IPS-NIHi7 (cell line): ENCODE results near the gene SART1.
"Not testable (repeated sequence)": the region's sequence is repeated elsewhere in the genome, so short reads cannot be mapped to it uniquely, and the experiment has no call there.

Experiments
- DNase-seq: peaks from one replicate; pipeline ENCODE4 v3.0.0; 2012; ENCODE audit warnings: mixed read lengths; ENCODE audit errors: extremely low spot score

The SART1 gene

DNA sequence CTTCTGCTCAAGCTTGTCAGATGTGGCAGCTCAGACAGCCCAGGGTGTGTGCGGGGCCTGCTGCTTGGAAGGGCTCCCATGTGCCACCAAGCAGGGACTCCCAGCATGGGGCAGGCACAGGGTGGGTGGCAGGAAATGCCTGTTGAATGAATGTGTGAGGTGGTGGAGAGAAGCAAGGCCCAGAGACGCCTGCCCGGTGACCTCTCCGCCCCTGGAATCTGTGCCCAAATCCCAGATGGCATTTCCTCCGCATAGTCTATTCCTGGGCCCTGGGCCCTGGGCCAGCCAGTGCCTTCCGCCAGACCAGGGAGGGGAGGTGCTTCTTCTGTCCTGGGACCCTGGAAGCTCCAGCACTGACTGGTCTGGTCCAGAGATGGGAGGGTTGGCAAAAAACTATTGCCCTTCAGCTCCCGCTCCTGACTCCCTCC is 53.9 kb downstream of the SART1 start:
- DNase-seq = no peak

DNA sequence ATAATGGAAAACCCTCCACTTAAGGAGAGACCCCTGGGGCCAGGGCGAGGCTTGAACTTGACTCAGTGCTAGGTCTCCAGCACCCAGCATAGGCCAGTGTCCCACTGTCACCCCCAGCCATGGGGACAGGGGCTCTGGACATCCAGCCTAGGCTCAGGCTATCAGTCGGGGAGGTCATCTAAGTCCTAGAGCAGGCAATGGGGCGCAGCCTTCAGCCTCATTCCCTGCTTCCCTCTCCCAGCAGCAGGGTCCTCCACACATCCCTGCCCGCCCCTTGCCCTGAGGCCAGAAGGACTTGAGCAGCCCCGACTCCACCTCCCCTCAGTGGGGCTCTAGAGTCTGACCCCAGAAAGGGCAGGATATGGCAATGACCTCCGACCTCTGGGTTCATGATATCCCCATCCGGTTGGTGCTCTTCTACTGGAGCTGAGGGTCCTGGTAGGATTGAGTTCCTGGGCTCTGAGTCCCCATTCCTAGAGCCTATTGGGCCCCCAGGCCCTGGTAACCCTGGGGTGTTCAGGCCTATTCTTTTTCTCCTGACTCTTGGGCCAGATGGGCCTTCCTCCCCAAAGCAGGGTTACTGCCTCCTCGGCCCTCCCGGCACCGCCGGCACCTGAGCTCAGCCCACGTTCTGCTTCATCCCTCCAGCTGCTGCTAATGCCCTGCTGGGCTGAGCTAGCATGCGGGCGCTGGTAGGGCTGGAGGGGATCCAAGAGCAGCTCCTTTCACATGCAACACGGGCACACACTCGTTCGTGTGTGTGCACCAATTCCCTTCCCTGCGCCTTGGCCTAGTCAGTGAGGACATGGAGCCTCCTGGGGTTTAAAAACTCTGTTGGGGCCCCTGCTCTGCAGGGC is 54.6 kb downstream of the SART1 start:
- DNase-seq = no peak

DNA sequence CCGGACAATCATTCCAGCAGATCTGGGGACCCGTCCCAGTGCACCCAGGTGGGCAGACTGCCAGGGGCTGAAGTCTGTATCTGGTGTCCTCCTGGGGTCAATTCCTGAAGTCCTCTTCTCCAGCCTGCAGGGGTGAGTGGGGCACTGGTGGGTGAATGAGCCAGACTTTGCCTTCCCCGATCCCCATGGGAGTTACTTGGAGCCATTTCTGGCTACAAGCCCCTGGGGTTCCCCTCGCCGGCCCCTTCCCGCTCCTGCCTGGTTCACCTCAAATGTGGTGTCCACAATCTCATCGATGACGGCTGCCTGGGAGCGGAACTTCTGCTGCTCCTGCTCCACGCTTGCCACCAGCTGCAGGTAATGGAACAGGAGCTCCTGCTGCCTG is 55.3 kb downstream of the SART1 start:
- no peak for DNase-seq

DNA sequence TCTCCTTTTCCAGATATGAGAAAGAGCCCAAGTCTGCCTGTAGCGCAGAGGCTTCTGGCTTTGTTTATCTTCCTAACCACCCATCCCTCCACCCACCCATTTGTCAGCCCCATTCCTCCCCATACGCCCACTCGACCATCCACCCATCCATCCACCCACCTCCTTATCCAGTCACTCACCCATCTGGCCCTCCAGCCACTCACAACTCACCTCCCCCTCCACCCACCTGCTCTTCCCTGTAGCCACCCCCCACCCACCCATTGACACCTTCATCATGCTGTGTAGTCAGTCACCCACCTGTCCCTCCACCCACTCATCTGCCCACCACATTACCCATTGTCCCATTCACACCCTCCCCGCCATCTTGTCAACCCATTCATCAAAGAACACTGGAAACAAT is 55.8 kb downstream of the SART1 start:
- no peak for DNase-seq

DNA sequence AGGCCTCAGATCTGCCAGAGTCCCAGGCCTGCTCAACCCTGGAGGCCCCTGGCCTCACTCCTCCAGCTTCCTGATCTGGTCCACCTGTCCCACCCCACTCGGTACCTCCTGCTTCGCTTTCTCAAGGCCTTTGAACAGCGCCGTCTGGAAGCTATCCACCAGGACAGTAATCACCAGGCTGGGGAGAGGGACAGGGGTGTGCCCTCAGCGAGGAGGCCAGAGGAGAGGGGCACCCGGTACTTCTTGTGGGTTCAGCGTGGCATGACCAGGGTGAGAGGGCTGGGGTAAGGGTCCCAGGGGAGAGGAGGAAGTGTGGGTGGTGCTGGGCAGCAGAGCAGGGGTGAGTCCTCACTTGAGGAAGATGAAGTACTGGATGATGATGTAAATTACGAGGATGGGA is 58.7 kb downstream of the SART1 start:
- no peak for DNase-seq

DNA sequence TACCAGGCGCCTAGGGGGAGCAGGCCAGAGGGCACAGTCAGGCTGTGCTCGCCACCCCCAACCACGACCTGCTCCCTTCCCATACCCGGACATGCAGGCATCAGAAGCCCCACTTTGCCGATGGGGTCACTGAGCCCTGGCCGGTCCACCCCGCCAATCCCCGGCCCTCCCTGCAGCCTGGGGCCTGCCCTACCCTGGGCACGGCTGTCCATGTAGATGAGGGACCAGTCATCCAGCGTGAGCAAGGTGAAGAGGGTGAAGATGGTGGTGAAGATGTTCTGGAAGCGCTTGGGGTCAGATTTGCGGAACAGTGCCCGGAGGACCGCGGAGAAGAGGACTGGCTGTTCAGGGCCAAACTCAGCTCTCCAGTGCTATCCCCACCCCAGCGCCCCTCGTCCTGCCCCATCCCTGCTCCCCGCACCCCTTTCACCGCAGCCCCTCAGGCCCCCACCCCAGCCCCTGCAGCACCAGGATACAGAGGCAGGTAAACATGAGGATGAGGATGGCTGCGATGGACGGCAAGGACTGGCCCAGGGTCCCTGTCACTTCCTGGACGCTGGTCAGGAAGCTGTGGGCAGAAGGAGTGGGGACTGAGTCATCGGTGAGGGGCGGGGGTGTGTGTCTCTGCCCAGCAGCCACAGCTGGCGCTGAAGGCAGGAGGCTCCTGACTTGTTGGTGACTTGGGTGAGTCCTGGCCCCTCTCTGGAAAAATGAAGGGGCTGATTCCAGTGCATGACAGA is 59.3 kb downstream of the SART1 start:
- no peak for DNase-seq

DNA sequence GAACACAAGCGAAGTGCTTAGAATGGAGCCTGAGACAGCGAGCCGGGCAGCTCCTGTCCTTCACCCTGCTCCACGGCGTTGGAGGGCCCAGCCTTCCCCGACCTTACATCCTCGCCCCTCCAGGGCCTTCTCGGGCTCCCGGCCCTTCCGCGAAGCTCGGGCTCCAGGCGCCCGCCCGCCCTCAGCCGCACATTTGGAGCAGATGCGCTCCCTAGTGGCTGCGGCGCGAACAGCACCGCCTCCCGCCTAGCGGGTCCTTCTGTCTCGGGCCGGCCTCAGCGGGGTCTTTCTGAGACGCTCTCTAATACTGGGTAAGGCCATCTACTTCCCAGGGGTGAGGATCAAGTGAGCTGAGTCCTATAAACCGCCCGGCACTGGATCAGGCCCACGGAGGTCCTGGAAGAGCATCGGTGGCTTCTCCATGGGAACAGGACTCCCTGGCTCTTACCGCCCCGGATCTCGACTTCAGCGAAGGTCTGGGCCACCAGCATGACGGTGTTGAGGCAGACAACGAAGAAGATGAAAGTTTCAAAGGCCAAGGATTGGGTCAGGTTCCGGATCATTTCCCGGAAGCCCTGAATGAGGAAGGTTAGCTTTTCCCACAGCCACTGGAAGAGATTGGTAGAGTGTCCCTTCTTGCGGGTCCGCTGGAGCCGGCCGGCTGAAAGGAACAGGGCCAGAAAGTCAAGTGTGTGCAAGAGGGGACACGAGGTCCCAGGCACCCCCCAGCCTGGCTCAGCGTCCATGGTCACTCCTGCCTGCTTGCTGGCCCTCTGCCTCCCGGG is 61.1 kb downstream of the SART1 start:
- peak; percentile 97 for DNase-seq

DNA sequence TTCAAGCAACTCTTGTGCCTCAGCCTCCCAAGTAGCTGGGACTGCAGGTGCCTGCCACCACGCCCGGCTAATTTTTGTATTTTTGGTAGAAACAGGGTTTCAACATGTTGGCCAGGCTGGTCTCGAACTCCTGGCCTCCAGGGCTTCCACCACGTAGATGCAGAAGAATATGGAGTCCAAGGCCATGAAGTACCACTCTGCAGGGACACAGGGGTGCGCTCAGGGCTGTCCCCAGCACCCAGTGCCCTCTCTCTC is 61.6 kb downstream of the SART1 start:
- DNase-seq = not testable (repeated sequence)

DNA sequence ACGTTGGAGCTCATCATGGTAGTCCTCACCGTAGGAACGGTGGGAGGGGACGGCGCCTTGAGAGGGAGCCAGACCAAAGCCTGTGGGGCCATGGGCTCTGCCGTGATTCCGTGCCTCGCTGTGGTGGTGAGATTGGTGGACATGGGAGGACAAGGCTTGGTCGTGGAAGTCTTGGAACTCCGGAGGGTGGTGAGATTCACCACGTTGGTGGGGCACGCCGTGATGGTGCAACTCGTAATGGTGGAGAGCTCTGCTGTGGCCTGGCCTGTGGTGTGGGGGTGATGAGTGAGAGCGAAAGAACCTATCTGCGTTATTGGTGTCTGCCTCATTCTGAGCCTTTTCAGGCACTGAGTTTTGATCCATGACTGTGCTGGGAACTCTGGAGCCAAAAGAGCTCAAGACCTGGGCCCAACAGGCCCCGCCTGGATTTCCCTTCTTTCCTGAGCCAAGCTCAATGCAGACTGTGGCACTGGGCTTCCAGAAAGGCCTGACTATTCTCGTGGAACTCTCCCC is 64.5 kb downstream of the SART1 start, which contains the start of gene CATSPER1:
Gene CATSPER1, minus strand, starts transcription at position 463 of the 513 bp plus-strand sequence. Its CDS starts 100 bp downstream, at position 363.
- no peak for DNase-seq
